H4 (cell line): Measurements from ENCODE around the gene MBNL2. TPM values are rescaled to one million over a fixed set of nuclear protein-coding genes. Genes with fewer than 3 reads are reported as not detected.

Experiments
- DNase-seq: peaks from one replicate; pipeline ENCODE4 v3.0.0-alpha.2; 2015; ENCODE audit warnings: low spot score
- total RNA-seq: library from RNA; depleted of rRNA; stranded (reverse); fragments of >200 nt; shearing (Covaris generic); gene quantifications from 2 replicates; pipeline ENCODE4 v1.2.3, GENCODE V29; 2014

The MBNL2 gene
- total RNA-seq, 1 experiment from 2014 or later: 28.0 TPM

- DNase-seq: no peak
Observed at GRCh38 chr13:97380696-97381095, 158.6 kb downstream of the MBNL2 start.

DNA sequence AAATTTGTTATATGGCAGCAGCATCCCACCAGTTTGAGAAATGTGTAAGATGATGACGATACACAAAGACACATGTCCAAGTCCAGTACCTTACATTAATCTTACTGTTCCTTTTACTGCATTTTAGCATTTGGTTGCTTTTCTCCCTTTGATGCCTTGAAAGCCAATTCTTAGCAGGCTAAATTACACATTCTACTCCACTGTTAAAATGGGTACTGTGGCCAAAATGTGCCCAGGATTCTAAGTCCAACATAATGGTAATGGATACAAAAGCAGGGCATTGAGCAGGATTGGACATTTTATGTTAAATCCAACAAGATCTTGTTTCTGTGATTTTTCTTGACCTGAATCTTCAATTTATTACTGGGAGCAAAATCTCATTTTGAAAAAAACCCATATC lies 159.1 kb downstream of the MBNL2 start:
- DNase-seq: no peak

GRCh38 chr13:97382276-97382675 lies 160.1 kb downstream of the MBNL2 start:
- no peak for DNase-seq

DNA sequence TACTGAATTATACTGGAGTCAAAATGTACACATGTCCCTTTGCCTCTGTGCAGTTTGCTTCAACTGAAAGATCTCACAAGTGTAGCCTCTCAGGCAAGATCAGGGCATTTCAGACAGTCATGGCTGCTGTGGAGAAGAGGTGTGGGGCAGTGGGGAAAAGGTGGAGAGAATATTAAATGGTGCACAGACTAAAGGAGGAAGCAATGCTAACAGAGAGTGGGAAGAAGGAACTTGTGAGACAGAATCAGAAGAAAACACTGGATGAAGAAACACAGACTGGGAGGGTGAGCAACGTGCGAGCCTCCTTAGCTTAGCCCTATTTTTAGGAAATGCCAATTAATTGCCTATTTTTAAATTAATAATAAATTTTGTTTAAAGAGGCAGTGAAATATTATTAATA lies 162.2 kb downstream of the MBNL2 start:
- DNase-seq: no peak

GRCh38 chr13:97385146-97385545 lies 163.0 kb downstream of the MBNL2 start:
- no peak for DNase-seq

DNA sequence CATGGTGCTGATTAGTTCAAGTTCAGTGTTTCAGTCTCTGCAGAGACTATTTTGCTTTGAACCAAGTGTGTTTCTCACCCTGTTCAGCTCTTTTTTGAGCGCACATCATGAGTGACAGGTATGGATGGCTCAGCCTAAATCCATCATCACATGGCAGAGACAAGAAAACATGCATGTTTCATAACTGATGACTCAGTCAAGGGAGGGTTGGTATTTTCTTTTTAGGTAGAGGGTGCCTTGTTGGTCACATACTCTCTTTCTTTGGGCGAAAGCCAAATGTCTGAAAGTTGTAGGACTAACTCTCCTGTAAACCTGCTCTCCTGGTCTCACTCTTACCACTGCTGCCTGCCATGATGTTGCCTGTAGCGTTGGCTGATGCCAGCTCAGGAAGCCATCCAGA lies 163.7 kb downstream of the MBNL2 start:
- DNase-seq: no peak

DNA sequence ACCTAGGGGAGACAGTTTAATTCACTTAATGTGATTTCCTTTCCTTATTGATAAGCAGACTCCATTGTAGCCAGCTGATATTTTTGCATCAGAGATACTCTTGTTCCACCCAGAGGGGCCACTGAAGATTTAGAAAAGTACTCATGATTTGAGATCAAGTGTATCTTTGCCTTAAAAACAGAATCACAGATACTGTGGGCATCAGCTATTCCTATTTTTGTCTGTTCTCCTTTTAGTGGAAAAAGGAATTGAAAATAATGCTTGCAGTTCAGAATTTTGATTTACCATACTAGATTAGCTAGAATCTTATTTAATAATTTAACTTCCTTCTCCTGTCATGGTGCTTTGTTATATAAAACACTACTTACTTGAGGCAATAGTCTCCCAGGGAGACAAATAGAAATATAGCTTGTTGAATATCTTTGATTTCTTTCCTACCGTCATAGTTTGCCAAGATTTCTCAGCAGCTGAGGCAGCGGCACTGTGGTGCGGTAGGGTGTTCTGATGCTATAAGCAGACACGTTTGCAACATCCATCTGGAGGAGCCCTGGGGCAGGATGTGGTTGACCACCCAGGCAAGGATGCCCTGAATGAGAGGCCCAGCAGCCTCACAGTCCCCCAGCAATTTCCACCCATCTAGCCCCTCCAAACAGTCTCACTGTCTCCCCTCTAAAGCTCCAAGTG lies 164.8 kb downstream of the MBNL2 start:
- DNase-seq: no peak

DNA sequence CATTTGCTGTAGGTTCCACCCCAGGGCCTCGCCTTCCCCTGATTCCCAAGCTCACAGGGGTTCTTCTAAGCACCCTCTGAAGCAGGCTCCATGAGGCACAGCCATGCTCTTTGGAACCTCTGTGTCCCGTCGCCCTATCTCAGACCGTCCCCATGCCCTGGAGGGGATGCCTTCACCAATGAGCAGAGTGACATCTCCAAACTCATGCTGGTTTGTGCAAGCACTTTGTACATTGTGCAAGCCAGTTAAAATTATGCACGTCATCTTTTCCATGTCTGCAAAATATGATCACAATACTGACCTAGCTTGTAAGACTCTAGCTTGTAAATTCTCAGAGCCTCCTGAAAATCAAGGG lies 165.3 kb downstream of the MBNL2 start:
- no peak for DNase-seq

GRCh38 chr13:97387890-97388289 lies 165.8 kb downstream of the MBNL2 start:
- DNase-seq: no peak

- DNase-seq: no peak
Observed at GRCh38 chr13:97388373-97388772, 166.2 kb downstream of the MBNL2 start.

- no peak for DNase-seq
Observed at GRCh38 chr13:97390941-97391600, 168.9 kb downstream of the MBNL2 start.

- no peak for DNase-seq
Observed at GRCh38 chr13:97392020-97392419, 169.9 kb downstream of the MBNL2 start.

GRCh38 chr13:97394542-97394941 lies 172.4 kb downstream of the MBNL2 start:
- DNase-seq: no peak

- DNase-seq: no peak
Observed at GRCh38 chr13:97395447-97396136, 173.5 kb downstream of the MBNL2 start.

- DNase-seq: no peak
Observed at GRCh38 chr13:97397267-97397666, 175.1 kb downstream of the MBNL2 start.

DNA sequence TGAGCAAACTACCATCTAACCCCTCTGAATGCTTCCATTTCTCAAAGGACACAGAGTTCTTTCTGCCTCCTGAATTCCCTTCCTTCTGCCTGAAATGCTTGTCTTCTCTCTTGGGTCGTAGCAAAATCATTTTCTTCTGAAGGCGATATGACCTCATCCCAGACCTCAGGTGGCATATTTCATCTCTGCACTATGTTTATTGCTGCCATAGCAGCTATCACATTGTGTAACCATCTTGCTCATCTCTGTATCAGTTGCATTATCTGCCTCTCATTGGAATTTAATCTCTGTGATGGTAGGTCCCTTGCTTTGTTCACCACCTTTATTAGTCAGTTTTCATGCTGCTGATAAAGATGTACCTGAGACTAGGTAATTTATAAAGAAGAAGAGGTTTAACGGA lies 179.3 kb downstream of the MBNL2 start:
- no peak for DNase-seq

DNA sequence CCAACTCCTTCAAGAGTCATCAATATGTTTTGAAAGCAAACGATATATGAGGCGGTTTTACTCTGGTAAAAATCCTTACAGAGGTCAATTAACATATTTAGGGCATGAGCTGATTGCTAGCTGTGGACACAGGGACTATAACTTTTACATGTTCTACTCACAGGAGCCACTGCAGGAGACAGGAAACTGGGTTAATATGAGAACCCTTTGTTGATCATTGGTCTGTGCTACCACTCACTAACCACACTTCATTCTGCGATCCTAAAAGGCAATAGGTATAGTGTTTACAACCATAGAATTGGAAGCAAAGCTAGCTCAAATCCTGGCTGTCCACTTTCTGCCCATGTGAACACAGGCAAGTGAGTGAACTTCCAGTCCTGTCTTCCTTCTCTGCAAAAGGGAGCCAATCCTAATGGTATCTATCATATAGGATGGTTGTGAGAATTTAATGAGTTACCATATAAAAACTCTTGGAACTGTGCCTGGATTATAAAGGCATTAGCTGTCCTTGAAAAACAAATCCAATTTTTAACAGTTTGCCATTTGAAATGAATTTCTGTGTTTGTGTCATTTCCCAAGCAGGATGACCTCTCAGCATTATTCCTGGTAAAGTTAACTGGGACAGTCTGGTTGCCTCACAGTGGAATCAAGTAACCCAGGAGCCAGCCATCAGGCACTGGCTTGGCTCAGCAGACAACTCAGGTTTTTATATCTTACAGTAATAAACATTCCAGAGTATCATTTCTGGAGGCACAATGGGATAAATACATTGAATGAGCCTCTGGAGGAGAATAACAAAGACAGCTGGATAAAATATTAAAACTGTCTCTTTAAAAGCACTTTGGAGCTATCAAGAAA lies 182.0 kb downstream of the MBNL2 start:
- DNase-seq: no peak

- no peak for DNase-seq
Observed at GRCh38 chr13:97407540-97407939, 185.4 kb downstream of the MBNL2 start.

- DNase-seq: no peak
Observed at GRCh38 chr13:97408938-97409337, 186.8 kb downstream of the MBNL2 start.

GRCh38 chr13:97411984-97412383 lies 189.9 kb downstream of the MBNL2 start:
- no peak for DNase-seq

DNA sequence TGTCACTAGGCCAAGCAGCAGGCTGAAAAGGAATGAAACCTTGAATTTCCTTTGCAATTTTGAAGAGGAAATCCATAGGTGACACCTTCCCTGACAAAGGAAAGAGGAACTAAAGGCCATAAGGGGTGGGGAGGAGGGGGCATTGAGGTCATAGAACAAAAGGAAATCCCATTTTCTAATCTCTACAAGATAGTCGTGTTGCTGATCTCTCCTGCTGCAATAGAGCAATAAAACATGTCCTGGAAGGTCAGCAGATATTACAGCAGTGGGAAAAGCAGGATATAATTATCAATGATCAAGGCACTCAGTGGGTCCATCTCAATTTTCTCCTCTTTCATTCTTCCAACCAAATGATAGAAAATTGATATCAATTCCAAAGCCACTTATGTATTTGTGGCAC lies 191.6 kb downstream of the MBNL2 start:
- DNase-seq: no peak

DNA sequence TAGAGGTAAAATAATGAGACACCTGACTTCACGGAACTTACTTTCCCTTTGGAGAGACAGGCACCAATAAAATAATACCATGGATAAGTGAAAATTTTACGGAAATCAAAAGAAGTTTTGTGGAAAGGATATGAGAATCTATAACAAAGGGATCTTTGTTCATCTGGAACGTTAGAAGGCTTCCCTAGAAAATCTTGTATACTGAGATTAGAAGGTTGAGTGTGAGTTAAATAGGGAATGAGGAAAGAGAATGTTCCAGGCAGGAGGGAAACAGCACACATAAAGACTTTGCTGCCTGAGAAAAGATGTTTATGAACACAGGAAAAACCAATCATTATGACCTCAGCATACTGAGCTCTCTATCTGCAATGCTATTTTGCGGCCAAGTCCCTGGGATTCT lies 192.3 kb downstream of the MBNL2 start:
- DNase-seq: no peak
